DMS 273 treated with DMSO at 0.1 percent for 48 hours (cell line): ENCODE measurements around the gene CYTH3.
A peak's percentile ranks its signal among the peaks of the same experiment; 100 is the strongest.
"Not testable (repeated sequence)": the region's sequence is repeated elsewhere in the genome, so short reads cannot be mapped to it uniquely, and the experiment has no call there.

Source experiments
- DNase-seq: peaks from one replicate; lab custom pipeline; 2025; lab: John Stamatoyannopoulos, UW

CYTH3 gene

DNA sequence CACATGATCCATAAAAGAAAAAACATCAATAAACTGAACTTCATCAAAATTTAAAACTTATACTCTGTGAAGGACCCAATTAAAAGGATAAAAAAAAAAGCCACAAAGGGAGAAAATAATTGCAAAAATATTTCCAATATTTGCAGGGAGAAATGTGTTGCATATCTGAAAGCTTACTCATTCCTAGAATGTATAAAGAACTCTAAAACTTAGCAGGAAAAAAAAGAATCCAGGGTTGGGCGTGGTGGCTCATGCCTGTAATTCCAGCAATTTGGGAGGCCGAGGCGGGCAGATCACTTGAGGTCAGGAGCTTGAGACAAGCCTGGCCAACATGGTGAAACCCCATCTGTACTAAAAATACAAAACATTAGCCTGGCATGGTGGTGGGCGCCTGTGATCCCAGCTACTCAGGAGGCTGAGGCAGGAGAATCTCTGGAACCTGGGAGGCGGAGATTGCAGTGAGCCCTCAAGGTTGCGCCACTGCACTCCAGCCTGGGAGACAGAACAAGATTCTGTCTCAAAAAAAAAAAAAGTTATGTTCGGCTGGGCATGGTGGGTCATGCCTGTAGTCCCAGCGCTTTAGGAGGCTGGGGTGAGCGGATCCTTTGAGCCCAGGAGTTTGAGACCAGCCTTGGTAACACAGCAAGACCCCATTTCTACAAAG is 11.1 kb upstream of the CYTH3 start:
- DNase-seq: not testable (repeated sequence)

DNA sequence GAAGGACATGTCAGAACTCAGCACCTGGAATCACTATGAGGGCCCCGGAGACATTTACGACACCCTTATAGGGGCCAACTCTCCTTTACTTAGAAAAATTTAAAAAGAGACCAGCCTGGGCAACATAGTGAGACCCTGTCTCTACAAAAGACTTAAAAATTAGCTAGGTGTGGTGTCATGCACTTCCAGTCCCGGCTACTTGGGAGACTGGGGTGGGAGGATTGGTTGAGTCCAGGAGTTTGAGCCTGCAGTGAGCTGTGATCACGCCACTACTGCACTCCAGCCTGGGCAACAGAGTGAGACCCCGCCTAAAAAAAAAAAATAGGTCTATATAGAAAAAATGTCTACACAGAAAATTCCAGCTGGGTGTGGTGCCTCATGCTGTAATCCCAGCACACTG is 7.5 kb upstream of the CYTH3 start:
- DNase-seq: no peak

DNA sequence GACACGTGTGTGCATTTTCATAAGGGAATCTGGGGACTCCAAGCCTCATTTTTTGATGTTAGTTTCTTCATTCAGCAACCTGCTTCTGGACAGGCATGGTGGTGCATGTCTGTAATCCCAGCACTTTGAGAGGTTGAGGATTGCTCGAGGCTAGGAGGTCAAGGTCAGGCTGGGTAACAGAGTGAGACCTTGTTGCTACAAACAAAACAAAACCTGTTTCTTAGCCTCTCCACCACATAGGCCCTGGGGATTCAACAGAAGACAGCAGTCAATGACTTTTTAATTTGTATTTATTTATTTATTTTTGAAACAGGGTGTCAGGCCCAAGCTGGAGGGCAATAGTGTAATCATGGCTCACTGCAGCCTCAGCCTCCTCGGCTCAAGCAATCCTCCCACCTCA is 6.9 kb upstream of the CYTH3 start:
- no peak for DNase-seq

DNA sequence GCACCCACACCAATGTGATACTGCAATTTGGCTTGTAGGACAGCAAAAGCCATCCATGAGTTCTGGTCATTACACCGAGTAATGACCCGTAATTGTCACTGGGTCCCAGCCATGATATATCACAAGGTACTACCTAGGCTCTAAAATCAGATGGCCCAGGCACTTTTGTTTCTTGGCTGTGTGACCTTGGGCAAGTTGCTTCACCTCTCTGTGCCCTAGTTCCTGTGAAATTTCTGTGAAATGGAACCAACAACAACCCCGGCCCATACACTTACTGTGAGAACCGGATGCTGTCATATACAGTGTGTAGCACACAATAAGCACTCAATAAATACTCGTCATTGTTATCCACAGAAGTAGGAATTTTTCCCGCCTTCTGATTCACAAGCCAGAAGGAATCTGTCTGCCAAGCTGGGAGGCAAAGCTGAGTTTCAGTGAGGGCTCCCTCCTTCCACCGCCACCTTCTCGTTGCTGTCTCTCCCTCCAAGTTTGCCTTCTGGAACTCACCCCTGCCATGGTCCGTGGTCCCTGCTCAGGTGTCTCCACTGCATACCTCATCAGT is 6.4 kb upstream of the CYTH3 start:
- DNase-seq: no peak

DNA sequence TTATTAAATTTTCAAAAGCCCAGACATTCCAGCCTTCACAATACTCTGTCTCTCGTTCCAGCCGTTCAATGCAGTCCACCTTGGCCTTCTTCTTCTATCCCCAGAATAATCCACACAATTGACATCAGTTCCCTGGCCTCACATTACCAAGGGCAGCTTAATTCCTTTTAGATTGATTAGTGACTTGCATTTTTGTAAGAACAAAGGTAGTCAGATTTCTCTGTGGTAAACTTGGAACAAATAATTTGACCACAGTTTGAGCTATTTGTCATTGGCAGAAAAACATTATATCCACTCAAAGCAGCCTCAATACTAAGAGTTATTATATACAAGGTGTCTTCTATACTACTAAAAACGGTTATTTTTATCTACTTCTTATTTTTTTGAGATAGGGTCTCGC is 5.1 kb upstream of the CYTH3 start:
- DNase-seq: no peak

DNA sequence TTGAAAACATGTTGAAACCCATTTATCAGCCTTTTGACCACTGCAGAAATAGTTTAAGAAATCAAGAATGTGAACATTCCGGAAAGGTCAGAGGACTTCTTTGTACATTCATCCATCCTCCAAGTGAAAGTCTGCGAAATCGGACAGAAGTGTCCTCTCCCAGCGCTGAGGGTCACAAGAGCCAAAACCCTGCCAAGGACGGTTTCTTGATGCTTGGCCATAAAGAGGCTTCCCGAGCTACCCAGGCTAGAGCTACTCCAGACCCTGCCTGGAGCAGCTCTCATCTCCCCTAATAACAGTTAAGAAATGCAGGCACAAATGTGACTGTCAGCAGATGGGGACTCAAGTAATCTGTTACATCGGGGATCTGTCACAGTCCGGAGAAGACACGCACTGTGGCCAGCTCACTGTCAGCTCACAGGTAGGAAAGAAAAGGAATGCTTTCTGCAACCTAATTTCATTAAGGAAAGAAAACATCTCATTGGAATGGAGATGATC is 4.5 kb upstream of the CYTH3 start:
- no peak for DNase-seq

DNA sequence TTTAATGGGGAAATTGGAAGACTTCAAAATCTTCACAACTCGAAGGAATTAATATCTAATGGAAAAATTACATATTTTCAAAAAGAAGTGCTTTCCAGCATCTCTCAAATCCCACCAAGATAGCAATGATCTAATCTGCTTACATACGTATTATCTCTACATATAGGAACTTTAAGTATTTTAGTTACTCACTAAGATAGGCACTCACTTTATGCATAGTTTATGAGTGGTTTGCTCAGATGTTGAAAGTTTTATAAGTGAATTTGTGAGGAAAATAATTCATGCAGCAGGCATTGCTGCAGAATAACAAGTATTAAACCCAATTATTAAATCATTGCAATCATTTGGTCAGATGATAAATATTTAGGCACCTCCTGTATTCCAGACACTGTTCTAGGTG is 2.3 kb upstream of the CYTH3 start:
- DNase-seq: no peak

DNA sequence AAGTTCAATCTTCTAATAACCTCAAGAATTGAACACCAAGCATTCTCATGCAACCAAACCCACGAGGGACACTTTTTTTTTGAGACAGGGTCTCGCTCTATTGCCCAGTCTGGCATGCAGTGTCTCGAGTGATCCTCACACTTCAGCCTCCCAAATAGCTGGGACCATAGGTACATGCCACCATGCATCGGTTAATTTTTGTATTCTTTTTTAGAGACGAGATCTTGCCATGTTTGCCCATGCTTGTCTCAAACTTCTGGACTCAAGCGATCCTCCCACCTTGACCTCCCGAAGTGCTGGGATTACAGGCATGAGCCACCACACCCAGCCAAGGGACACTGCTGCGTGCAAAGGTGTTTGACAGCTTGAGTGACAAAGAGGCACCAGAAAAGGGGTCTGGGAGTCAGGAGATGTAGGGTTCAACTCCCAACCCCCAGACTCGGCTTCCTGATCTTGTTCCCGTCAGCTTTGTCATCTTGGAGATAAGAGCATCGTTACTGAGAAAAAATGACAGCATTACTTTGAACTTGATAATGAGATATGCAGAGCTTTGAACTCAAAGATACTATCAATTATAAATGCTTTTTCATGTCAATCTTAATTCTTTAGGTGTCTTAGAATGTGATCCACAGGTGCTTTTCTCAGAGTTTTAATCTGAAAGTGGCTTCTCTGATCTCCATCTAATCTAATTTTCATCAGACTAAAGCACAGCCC is 1.6 kb upstream of the CYTH3 start:
- no peak for DNase-seq

DNA sequence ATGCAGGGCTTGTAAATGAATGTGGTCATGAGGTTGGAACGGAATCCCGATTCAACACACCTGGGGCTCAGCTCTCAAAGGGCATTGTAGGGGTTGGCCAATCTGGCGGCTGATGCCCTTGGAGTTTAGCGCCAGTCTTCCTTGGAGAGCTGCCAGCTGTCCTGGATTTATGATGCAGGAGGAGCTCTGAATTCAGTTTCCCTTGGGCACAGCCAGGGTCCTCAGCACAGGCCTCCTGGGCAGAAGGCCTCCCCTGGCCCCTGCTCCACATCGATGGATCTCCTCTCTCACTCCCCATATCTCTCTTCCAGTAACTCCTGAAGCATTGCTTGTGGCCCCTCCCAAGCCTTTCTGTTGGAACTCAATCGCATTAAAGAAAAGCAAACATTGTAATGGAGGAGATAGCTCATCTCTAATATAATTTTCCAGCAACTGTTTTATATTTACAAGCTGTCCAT is 985 bp upstream of the CYTH3 start:
- DNase-seq: no peak

DNA sequence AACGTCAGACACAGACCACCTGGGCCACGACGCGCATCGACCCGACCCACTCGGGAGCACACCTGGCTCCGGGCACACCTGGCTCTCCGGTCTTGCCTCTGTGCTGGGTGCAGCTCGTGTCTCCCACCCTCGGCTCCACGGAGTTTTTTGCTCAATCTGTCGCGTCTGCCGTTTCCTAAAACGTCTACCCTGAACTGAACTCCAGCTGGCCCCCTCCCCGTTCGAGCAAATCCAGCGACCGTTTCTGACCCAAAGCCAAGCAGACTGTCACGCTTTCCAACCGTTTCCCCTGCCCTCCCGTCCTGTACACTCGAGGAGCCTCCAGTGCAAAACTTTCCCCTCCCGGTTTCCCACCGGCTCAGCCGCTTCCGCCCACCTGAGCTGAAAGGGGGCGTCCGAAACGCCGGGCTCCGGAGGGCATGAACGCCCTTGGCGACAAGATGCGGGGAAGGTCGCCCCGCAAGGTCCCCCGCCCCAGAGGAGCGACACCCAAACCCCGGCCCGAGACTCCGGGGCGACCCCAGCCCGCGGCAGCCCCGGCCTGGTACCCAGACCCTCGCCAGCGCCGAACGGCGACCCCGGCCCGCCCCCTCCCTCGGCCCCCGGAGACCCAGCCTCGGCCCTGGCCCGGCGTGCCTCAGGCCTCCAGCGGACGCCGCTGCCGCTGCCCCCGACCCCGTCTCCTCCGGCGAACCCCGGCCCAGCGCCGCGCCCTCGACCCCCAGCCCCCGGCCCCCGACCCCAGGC is 557 bp downstream of the CYTH3 start:
- no peak for DNase-seq

DNA sequence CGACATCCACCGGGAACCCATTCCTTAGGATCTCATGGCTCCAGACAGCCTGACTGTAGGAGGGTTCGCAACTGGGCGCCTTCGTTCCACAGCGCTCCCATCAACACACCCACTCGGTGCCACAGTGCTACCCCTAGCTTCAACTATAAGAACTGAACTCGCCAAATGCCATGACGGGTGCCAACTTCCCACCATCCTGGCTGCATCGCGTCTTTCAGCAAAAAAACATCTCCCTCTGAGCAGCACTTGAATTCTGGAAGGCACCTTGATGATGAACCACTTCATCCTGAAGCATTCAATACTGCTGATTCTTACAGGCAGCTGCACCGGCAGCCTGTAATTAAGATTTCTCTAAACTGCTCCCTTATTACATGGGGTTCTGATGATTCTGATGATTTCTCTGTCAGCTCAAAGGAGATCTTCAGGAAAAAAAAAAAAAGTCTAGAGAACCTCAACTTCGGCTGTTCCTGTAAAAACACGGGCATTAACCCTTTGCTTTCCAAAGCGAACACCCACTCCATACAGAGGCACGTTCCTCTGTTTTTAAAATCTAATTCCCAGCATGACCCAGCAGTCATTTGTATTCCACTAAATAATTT is 1.3 kb downstream of the CYTH3 start:
- DNase-seq: peak; percentile 63

DNA sequence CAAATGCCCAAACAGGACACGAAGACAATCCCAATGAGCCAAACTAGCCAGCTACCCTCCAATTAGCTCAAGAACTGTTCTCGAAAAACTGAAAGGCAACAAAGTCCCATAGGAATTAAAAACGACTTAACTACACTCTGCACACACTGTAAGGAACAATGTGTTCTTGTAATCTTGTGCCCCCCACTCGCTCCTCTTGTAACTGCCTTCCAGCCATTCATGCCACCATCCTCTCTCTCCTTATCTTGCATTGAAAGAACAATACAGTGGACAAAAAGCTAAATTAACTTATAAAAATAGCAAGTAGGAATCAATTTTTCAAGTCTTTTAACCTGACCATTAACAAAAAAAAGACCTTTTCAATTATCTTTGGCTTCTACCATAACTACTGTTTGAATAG is 2.9 kb downstream of the CYTH3 start:
- no peak for DNase-seq

DNA sequence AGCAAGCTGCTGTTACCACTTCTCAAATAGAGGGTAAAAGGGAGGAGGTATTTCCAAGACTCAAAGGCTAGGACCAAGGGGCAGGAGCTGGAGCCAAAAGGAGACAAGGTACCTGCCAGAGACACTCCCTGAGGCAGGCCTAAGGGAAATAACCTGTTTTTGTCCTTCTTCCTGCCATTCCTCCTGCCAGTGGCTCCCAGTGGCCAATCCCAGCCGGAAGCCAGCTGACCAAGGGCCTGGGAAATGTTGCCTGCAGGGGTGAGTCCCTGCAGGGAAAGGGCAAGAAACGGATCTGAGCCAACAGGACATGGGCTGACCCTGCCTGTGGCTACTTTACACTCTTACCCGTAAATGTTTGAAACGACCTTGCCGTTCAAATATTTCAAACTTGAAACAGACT is 3.5 kb downstream of the CYTH3 start:
- no peak for DNase-seq

DNA sequence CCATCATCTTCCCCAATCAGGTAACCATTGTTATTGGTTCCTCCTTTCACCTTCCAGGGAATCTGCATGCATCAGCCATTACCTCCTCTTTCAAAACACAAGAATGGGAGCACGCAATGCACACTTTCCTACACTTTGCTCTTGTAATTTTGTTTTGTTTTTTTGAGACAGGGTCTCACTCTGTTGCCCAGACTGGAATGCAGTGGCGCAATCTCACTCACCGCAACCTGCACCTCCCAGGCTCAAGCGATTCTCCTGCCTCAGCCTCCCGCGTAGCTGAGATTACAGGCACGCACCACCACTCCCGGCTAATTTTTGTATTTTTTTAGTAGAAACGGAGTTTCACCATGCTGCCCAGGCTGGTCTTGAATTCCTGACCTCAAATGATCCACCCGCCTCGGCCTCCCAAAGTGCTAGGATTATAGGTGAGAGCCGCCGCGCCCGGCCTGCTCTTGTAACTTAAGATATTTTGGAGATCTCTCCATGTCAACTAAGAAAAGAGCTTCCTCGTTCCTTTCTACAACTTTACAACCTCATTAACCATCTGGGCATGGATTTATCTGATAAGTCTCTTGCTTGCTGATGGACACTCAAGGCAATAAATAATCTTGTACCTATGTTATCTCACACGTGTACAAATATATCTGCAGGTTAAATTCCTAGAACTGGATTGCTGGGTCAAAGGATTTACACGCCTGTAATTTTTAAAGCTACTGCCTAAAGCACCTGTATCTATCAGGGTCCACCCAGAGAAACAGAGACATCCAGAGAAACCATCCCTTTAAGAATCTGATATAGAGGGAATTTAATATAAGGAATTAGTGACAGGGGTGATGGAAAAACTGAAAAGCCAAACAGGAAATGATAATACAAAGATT is 4.2 kb downstream of the CYTH3 start:
- DNase-seq: no peak

DNA sequence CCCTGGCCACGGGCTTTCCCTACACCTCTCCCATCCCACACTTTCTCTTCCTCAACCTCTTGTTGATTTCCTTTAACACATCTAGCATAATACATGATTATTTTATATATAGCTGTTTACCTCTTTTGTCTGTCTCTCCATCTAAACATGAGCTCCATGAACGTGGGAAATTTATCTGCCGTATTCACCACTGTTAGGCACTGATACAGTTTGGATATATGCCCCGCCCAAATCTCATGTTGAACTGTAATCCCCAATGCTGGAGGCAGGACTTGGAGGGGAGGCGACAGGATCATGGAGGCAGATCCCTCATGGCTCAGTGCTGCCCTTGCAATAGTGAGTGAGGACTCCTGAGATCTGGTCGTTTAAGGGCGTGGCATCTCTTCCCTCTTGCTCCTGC is 5.7 kb downstream of the CYTH3 start:
- no peak for DNase-seq

DNA sequence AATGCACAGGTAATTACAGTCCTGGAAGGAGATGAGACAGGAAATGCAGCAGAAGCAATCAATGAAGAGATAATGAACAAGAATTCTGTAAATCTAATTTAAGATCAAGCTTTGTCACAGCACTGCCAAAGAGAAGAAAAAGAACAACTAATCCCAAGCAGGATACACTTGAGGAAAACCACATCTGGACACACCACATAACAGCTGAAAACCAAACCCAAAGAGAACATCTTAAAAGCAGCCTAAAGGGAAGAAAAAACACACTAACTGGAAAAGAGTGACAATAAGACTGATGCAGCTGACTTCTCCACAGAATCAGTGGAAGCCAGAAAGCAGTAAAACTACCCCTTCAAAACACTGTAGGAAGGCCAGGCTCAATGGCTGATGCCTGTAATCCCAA is 10.2 kb downstream of the CYTH3 start:
- DNase-seq: no peak

DNA sequence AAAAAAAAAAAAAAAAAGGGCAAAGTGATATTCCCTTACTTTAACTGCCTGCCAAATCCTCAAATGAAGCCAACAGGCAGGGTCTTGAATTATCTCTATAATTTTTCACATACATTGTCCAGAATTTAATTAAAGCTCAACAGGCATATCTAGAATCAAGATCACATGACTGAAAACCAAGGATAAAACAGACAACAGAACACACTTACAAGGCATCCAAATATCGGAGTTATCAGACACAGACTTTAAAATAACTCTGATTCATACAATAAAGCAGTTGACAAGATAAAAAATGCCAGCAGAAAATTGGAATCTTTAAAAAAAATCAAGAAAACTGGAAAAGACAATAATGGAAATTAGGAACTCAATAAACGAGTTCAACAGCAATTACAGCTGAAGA is 10.7 kb downstream of the CYTH3 start:
- no peak for DNase-seq

DNA sequence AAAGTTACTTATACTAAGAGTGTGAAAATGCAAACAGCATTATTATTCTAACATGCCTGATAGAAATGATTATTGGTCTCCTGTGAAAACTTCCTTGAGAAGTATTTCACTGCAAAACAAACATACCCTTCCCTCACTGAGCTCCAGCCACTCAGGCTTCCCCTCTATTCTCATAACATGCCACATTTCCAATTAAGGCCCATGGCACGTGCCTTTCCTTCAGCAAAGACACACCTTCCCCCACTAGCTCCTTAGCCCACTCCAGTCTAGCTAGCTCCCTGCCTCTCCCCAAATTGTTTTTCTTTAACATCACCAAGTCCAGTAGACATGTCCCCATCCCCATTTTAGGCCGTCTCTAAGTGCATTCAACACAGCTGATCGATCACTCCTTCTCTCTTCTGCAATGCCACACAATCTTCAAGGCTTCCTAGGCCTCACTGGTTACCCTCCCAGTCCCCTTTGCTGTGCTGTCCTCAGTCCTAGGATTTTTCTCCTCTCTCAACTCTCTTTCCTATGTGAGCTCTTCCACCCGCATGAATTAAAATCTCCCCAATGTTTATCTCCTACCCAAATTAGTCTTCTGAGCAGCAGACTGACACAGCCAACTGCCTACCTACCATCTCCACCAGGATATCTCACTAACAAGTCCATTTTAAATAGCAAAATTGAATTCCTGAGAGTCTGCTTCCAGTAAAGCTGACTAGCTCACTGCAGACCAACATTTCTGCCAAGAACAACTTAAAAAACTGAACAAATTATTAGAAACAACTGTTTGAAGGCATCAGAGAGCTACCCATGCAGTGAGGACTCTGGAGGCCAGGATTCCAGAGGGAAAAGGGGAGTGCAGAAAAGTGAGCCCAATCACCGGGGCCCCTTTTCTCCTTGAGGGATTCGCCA is 11.9 kb downstream of the CYTH3 start:
- no peak for DNase-seq

DNA sequence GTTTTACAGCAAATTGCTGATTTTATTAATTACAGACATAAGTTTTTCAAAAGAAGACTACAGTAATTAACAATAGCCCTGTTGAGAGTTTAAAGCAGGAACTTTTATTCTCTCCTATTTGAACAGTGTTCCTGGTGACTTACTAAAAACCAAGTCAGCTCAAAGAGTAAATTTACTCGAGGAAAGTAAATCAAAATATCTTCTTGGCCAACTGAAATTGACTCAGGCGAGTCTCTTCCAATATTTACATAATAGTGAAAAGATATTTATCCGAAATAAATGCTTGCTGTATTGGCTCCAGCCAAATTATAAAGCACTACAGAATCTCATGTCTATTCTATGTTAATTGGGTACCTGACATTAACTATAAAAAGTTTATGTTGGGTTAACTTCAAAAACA is 13.2 kb downstream of the CYTH3 start:
- DNase-seq: no peak
